HFFc6 (cell line): ENCODE data around the gene SPZ1. TPM values are rescaled to one million over a fixed set of nuclear protein-coding genes. Genes with fewer than 3 reads are reported as not detected.
"Not testable (repeated sequence)": the region's sequence is repeated elsewhere in the genome, so short reads cannot be mapped to it uniquely, and the experiment has no call there.

Experiments
- DNase-seq: peaks from one replicate; pipeline ENCODE4 v3.0.0-alpha.2; 2018
- H3K27ac Mint-ChIP-seq: 2 replicates; pipeline ENCODE4 v1.8.0; 2020; ENCODE audit warnings: mild to moderate bottlenecking, mixed read lengths
- H3K27me3 Mint-ChIP-seq: 2 replicates; pipeline ENCODE4 v1.8.0; 2021; ENCODE audit warnings: mild to moderate bottlenecking, moderate library complexity, mixed read lengths; ENCODE audit not compliant: insufficient read depth
- H3K36me3 Mint-ChIP-seq: 2 replicates; pipeline ENCODE4 v1.8.0; 2021; ENCODE audit warnings: low read depth, mixed read lengths
- H3K4me1 Mint-ChIP-seq: 2 replicates; pipeline ENCODE4 v1.8.0; 2020; ENCODE audit warnings: low read depth, mixed read lengths
- H3K4me3 Mint-ChIP-seq: 2 replicates; pipeline ENCODE4 v1.8.0; 2020; ENCODE audit warnings: mild to moderate bottlenecking, moderate library complexity, mixed read lengths
- H3K9me3 Mint-ChIP-seq: 2 replicates; pipeline ENCODE4 v1.8.0; 2020; ENCODE audit warnings: mild to moderate bottlenecking, mixed read lengths
- total RNA-seq, 6 experiments: library from RNA; stranded (reverse); fragmentation: NEBNext Ultra II Directional; extraction: Animal tissue kit (Norgen Biotek cat#: 25700); gene quantifications; 2 replicates in 1 of 6; 3 replicates in 5 of 6; pipeline ENCODE4 v1.2.3, GENCODE V29; 2021
- TF ChIP-seq, protein P1 (sequence below): fragments of 200-600 bp; sonication (generic); IDR thresholded peaks from 2 replicates; pipeline ENCODE4 v1.5.0; 2021; ENCODE audit warnings: antibody characterized with exemption, mild to moderate bottlenecking

The SPZ1 gene
- total RNA-seq, 6 experiments from 2014 or later, result not detected

DNA sequence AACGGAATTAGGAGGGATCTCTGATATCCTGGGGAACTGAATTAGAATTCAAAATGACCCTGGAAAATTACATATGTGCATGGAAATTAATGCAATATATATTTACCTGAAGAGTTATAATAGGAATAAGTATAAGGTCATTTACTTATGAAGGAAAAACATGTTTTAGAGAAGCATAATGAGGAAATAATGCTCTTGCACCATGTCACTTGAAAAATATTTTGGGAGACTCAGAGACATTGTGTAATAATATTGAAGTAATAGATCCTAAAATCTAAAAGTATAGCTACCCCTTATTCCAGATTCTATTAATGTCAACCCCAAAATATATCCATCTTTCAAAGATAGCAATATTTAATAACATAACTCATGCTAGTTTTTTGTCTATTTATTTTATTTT is 28.4 kb downstream of the SPZ1 start:
- no peak overlapping the region for H3K27ac Mint-ChIP-seq
- TF ChIP-seq, protein P1, sequence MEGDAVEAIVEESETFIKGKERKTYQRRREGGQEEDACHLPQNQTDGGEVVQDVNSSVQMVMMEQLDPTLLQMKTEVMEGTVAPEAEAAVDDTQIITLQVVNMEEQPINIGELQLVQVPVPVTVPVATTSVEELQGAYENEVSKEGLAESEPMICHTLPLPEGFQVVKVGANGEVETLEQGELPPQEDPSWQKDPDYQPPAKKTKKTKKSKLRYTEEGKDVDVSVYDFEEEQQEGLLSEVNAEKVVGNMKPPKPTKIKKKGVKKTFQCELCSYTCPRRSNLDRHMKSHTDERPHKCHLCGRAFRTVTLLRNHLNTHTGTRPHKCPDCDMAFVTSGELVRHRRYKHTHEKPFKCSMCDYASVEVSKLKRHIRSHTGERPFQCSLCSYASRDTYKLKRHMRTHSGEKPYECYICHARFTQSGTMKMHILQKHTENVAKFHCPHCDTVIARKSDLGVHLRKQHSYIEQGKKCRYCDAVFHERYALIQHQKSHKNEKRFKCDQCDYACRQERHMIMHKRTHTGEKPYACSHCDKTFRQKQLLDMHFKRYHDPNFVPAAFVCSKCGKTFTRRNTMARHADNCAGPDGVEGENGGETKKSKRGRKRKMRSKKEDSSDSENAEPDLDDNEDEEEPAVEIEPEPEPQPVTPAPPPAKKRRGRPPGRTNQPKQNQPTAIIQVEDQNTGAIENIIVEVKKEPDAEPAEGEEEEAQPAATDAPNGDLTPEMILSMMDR, result no peak
- no peaks in the 10 kb centered on the region for H3K36me3 Mint-ChIP-seq
- H3K4me1 Mint-ChIP-seq, result no peaks in the 10 kb centered on the region
- no peaks in the 10 kb centered on the region for H3K9me3 Mint-ChIP-seq
- H3K27me3 Mint-ChIP-seq, result no peaks in the 10 kb centered on the region; the same call in none of the 2 replicates
- H3K4me3 Mint-ChIP-seq, result no peak overlapping the region
- no peak for DNase-seq

DNA sequence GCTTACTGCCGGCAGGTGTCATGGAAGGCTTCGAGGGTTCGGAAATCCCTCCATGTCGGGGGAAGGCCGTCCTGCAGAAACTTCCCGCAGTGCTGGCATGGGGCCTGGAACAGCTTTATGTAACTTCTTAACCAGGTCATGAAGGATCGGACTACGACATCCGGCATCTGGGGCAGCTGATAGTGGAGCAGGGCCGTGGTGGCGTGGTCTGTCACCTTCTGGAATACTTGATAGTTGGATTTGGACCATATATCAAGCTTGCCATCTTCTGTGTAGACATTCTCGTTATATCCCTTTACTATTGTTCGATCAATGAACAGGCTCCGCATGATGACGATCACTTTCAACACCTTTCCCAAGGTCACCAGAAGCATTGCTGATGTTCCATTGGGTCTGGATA is 31.2 kb downstream of the SPZ1 start:
- not testable (repeated sequence) for H3K4me3 Mint-ChIP-seq, DNase-seq, H3K4me1 Mint-ChIP-seq

DNA sequence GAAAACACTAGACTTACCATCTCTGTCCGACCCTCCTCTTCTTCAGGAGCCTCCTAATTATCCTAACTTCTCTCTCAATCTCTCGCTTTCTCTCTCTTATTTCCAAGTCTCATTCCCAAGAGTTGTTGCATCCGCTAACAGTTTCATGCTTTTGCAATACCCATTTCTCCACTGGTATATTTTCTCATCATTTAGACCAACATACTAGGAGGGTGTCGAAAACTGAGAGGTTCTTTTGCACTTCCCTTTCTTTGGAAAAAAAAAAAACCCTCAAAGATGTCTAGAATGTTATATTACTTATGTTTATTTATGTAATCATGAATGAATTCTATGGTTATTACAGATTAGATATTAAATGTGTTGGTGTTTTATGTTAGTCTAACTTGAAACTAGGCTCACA is 35.9 kb downstream of the SPZ1 start:
- TF ChIP-seq, protein P1, result no peak

More for the DNA sequence above, 31.2 kb downstream of the SPZ1 start:
- not testable (repeated sequence) for H3K27ac Mint-ChIP-seq, H3K36me3 Mint-ChIP-seq, H3K9me3 Mint-ChIP-seq, H3K27me3 Mint-ChIP-seq

DNA sequence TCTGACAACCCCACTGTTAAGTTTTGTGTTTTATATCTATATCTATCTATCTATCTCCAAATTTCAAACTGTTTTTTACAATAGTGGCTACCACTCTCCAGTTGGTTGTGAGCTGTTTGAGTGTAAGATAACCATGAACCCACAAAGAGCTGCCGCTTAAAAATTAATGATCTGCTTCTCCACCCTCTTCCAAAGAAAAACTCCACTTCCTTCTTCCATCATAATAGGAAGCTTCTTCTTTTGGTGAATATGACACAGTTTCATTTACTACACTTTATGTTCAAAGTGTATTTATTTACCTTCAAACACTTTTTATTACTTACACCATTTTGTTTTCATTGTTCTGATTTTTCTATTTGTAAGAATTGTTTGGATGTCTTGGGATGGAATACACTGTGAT is 37.9 kb downstream of the SPZ1 start:
- Mint-ChIP-seq H3K4me1 (no peaks in the 10 kb centered on the region), H3K27me3 (peaks cover 2% of the 10 kb centered on the region; the same call in 1 of the 2 replicates)

More for the DNA sequence above, 35.9 kb downstream of the SPZ1 start:
- Mint-ChIP-seq H3K4me3 (no peak overlapping the region), H3K9me3 (no peaks in the 10 kb centered on the region), H3K27me3 (no peaks in the 10 kb centered on the region; the same call in 1 of the 2 replicates), H3K36me3 (no peaks in the 10 kb centered on the region), H3K4me1 (no peaks in the 10 kb centered on the region), H3K27ac (no peak overlapping the region)
- DNase-seq, result no peak

DNA sequence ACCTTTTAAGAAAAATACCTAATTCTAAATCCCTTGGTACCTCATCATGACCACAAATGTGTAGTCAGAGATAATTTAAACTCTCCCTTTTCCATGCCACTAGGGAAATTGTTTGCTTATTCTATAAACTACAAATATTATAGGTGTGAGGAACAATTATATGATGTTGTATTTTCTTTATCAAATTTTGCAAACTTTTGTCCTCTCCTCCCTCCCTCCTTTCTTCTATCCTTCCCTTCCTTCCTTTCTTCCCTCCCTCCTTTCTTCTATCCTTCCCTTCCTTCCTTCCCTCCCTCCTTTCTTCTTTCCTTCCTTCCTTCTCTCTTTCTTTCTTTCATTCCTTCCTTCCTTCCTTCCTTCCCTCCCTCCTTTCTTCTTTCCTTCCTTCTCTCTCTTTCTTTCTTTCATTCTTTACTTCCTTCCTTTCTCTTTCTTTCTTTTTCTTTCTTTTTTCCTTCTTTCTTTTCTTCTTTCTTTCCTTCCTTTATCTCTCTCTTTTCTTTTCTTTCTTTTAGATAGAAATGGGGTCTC is 41.2 kb downstream of the SPZ1 start:
- peaks cover 2% of the 10 kb centered on the region; the same call in 1 of the 2 replicates for H3K27me3 Mint-ChIP-seq
- no peak overlapping the region for H3K4me3 Mint-ChIP-seq
- no peak overlapping the region for H3K27ac Mint-ChIP-seq
- H3K36me3 Mint-ChIP-seq, result no peaks in the 10 kb centered on the region
- H3K4me1 Mint-ChIP-seq, result no peaks in the 10 kb centered on the region
- no peak for DNase-seq
- TF ChIP-seq, protein P1, result no peak
- no peaks in the 10 kb centered on the region for H3K9me3 Mint-ChIP-seq

More for the DNA sequence above, 37.9 kb downstream of the SPZ1 start:
- H3K27ac Mint-ChIP-seq, result no peak overlapping the region
- TF ChIP-seq, protein P1, result no peak
- H3K36me3 Mint-ChIP-seq, result no peaks in the 10 kb centered on the region
- no peak for DNase-seq
- no peaks in the 10 kb centered on the region for H3K9me3 Mint-ChIP-seq
- no peak overlapping the region for H3K4me3 Mint-ChIP-seq

DNA sequence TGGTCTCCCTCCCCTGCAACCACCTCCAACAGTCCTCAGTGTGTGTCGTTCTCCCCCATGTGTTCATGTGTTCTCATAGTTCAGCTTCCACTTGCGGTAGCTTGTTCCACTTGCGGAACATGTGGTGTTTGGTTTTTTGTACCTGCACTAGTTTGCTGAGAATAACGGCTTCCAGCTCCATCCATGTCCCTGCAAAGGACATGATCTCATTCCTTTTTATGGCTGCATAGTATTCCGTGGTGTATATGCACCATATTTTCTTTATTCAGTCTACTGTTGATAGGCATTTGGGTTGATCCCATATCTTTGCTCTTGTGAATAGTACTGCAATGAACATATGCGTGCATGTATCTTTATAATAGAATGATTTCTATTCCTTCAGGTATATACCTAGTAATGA is 45.1 kb downstream of the SPZ1 start:
- Mint-ChIP-seq H3K36me3 (no peaks in the 10 kb centered on the region), H3K4me1 (no peaks in the 10 kb centered on the region), H3K9me3 (no peaks in the 10 kb centered on the region), H3K27ac (no peak overlapping the region), H3K4me3 (no peak overlapping the region), H3K27me3 (peaks cover 2% of the 10 kb centered on the region; the same call in 1 of the 2 replicates)
- DNase-seq, result no peak
- TF ChIP-seq, protein P1, result no peak
